ENCODE data around the gene OSBPL10.

Gene OSBPL10

DNA sequence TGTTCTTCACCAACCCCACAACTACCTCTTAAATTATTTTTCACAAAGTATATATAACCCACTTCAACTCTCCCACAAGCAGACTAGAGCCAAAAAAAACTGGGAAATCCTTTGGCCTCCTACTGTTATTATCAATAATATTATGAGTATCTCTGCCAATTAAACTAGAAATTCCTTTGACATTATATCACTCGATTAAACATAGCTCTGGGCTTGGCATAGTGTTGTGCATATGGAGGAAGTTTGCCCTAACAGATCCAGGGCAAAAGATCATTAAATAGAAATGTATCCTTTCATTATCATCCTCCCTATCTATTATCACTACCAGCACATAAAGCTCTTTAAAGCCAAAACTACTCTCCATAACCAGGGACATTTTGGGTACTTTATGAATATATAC, 74.9 kb downstream of the OSBPL10 start:
- no peak for TF ChIP-seq CTCF (conservative IDR thresholded peaks at IDR 0.05; ENCODE audit: low read depth, low read length)
- H3K4me3 ChIP-seq (ENCODE audit: low read depth, low read length): no peak overlapping the region
- DNase-seq (ENCODE audit: low read depth): no peak

DNA sequence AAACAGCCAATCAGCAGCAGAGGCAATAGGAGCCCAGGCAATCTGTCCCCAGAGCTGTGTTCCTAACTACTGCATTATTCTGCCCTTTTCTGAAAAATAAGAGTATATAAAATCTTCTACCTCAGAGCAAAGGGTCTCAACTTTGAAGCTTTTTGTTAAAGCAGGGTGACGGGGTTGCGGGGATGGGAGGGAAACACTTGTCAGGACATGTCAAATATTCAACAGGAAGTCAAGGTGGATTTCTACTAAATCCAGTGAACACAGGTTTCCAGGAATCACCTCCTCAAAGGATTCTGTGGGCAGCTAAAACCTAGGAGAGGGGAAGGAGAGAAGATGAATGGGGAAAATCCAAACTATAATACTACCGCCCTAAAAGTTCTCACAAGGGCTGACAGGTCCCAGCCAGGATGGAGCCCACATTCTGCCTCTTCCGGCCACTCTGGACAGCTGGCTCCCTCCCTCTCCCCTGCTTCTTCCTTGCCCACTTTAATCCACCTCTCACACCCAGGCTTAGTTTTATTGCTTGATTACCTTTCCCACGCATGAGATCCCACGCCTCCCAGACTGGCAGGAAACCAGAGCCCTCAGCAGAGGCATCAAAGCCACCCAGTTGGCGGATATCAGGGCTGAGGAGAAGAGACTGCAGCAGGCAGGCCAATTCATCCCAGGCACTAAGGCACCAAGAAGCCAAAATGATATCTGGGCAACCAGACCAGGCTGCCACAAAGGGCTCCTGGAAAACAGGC, 77.2 kb downstream of the OSBPL10 start:
- TF ChIP-seq CTCF (conservative IDR thresholded peaks at IDR 0.05; ENCODE audit: low read depth, low read length): no peak
- no peak for DNase-seq (ENCODE audit: low read depth)
- H3K4me3 ChIP-seq (ENCODE audit: low read depth, low read length): no peak overlapping the region

DNA sequence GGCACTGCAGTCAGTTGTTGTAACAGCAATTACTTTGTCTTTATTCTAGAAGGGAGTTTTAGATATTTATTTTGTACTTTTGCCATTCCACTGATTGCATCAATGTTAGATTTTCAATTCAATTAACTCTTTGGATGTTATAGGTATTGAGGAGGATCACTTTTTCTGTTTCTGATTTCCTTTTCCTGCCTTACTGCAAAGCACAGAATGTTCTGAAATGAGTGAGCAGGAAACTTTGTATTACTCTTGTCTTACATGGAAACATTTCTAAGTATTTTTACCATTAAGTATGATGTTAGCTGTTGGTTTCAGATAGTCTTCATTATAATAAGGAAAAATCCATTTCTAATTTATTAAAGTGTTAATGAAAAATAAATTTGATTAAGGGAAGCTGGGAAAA, 80.5 kb downstream of the OSBPL10 start:
- no peak for TF ChIP-seq CTCF (conservative IDR thresholded peaks at IDR 0.05; ENCODE audit: low read depth, low read length)
- DNase-seq (ENCODE audit: low read depth): no peak
- no peak overlapping the region for H3K4me3 ChIP-seq (ENCODE audit: low read depth, low read length)

DNA sequence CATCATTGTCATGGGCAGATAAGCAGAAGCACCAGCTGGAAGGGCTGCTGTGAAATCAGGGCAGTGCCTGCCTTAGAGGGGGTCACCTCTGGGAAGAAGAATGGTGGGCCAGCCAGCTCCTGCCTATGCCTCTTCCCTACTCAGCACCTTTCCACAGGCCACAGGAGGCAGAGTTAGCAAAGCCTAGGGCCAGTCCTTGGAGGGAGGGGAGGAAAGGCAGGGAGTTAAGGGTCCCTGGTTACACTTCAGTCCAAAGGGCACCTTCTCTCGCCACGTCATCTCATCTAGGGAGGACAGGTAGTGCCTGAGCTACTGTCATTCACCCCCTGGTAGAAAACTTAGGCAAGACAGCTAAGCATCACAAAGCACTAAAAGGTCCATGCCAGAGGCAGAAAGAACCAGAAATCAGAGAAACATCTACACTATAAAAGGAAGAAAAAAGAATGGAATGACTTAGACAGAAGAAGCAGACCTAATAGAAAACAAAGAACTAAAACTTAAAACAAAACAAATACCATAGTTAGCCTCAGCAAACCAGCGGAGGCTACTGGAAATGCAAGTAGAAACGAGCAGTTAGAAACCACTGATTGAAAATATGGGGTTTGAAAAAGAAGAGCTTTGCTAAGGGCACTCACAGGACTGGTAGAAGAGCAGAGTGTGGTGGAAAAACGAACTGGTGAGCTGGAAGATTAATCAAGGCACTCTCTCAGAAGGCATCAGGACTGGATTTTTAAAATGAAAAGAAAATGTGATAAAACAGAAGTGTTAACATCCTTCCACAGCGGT, 84.2 kb downstream of the OSBPL10 start:
- no peak overlapping the region for H3K4me3 ChIP-seq (ENCODE audit: low read depth, low read length)
- no peak for TF ChIP-seq CTCF (conservative IDR thresholded peaks at IDR 0.05; ENCODE audit: low read depth, low read length)
- DNase-seq (ENCODE audit: low read depth): no peak

DNA sequence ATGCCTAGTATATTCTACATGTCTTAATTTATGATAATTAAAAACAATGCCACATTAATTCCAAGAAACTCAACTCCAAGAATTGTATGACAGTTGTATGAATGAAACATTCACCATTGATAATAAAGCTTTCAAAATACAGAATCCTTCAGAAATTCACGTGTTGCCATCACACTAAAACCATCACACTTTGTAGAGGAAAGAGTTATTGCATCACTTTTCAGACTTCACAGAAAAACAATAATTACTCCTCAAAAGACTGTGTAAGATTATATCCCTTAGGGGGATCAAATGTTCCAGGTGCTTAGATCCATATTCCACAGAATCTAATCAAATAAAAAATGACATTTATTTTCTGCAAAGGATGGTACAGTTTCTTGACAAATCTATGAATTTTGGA, 85.0 kb downstream of the OSBPL10 start:
- no peak overlapping the region for H3K4me3 ChIP-seq (ENCODE audit: low read depth, low read length)
- DNase-seq (ENCODE audit: low read depth): no peak
- no peak for TF ChIP-seq CTCF (conservative IDR thresholded peaks at IDR 0.05; ENCODE audit: low read depth, low read length)

DNA sequence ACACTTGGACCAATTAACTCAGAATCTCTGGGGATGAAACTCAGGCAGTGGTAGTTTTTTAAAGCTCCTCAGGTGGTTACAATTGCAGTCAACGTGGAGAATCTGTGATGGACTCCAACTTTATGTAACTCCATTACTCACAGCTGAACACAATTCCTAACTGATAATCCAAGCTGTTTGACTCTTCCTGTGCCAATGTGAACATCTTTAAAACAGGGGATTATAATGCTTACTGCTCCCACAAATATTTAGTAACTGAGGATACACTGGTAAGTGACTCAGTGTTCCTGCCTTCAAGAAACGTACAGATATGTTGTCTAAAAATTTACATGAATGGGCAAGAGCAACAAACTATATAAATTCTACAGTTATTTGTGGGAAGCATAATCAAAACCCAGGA, 85.6 kb downstream of the OSBPL10 start:
- no peak overlapping the region for H3K4me3 ChIP-seq (ENCODE audit: low read depth, low read length)
- DNase-seq (ENCODE audit: low read depth): no peak
- no peak for TF ChIP-seq CTCF (conservative IDR thresholded peaks at IDR 0.05; ENCODE audit: low read depth, low read length)

Measured in choroid plexus epithelial cell (primary cell).